WTC11 (cell line): ENCODE results near the gene LONP2. TPM values are rescaled to one million over a fixed set of nuclear protein-coding genes. Genes with fewer than 3 reads are reported as not detected.

ENCODE experiments used
- ATAC-seq: fragments of 200-7000 bp; cut with Tn5 transposase; 2 replicates; pipeline ENCODE4 v1.10.0; 2021; ENCODE audit warnings: mild to moderate bottlenecking, moderate library complexity
- CTCF ChIA-PET: fragments of 300-600 bp; sonication (Branson Sonifier 250); formaldehyde crosslinking; loops from one replicate; lab custom pipeline; 2021; ENCODE audit warnings: antibody characterized with exemption; lab: Charles Lee
- POLR2A ChIA-PET: fragments of 350-600 bp; sonication (Branson Sonifier 250); formaldehyde crosslinking; loops from one replicate; lab custom pipeline; 2021; ENCODE audit warnings: antibody characterized with exemption; lab: Charles Lee
- DNase-seq: peaks from one replicate; pipeline ENCODE4 v3.0.0; 2021; ENCODE audit warnings: low spot score
- H3K27ac Mint-ChIP-seq: 2 replicates; pipeline ENCODE4 v1.8.0; 2021; ENCODE audit warnings: mixed read lengths
- H3K27me3 Mint-ChIP-seq: 2 replicates; pipeline ENCODE4 v1.8.0; 2021; ENCODE audit warnings: low read depth, mild to moderate bottlenecking, moderate library complexity, mixed read lengths
- H3K36me3 Mint-ChIP-seq: 2 replicates; pipeline ENCODE4 v1.8.0; 2021; ENCODE audit warnings: mixed read lengths
- H3K4me1 Mint-ChIP-seq: 2 replicates; pipeline ENCODE4 v1.8.0; 2022; ENCODE audit warnings: mixed read lengths
- H3K4me3 Mint-ChIP-seq: 2 replicates; pipeline ENCODE4 v1.8.0; 2021; ENCODE audit warnings: mild to moderate bottlenecking, moderate library complexity, mixed read lengths
- H3K9me3 Mint-ChIP-seq: 2 replicates; pipeline ENCODE4 v1.8.0; 2021; ENCODE audit warnings: mixed read lengths
- CBFB ChIP-seq: sonication (generic); formaldehyde crosslinking; IDR thresholded peaks from 2 replicates; pipeline ENCODE4 v1.8.1; 2022; ENCODE audit warnings: mild to moderate bottlenecking, low read depth, missing genetic modification reagents
- GTF2I ChIP-seq: fragments of 250-450 bp; sonication (Bioruptor Pico); conservative IDR thresholded peaks from 2 replicates; pipeline ENCODE4 v1.4.0; 2021; ENCODE audit warnings: mild to moderate bottlenecking
- NFE2L1 ChIP-seq: sonication (generic); formaldehyde crosslinking; IDR thresholded peaks from 2 replicates; pipeline ENCODE4 v1.8.1; 2023; ENCODE audit warnings: missing genetic modification reagents
- RELA ChIP-seq: sonication (generic); formaldehyde crosslinking; IDR thresholded peaks from 2 replicates; pipeline ENCODE4 v1.8.1; 2022; ENCODE audit warnings: missing genetic modification reagents, mild to moderate bottlenecking, borderline replicate concordance
- SMAD3 ChIP-seq: sonication (generic); formaldehyde crosslinking; IDR thresholded peaks from 2 replicates; pipeline ENCODE4 v1.8.0; 2022; ENCODE audit warnings: missing genetic modification reagents, mild to moderate bottlenecking, borderline replicate concordance
- SP1 ChIP-seq: sonication (generic); formaldehyde crosslinking; conservative IDR thresholded peaks from 2 replicates; pipeline ENCODE4 v1.8.1; 2022; ENCODE audit warnings: missing genetic modification reagents
- STAT6 ChIP-seq: sonication (generic); formaldehyde crosslinking; conservative IDR thresholded peaks from 2 replicates; pipeline ENCODE4 v1.8.1; 2023; ENCODE audit warnings: mild to moderate bottlenecking, low read depth, missing genetic modification reagents, moderate library complexity
- ZNF396 ChIP-seq: fragments of 250-450 bp; sonication (Bioruptor Pico); IDR thresholded peaks from 2 replicates; pipeline ENCODE4 v1.8.0; 2021; ENCODE audit warnings: mild to moderate bottlenecking, moderate library complexity, borderline replicate concordance
- total RNA-seq: library from RNA; stranded (reverse); gene quantifications from 3 replicates; pipeline ENCODE4 v1.2.3, GENCODE V29; 2021
- TF ChIP-seq, protein P1 (sequence below): sonication (generic); formaldehyde crosslinking; IDR thresholded peaks from 2 replicates; pipeline ENCODE4 v1.8.1; 2022; ENCODE audit warnings: low read depth, missing genetic modification reagents, borderline replicate concordance
- TF ChIP-seq, protein P2 (sequence below): sonication (generic); formaldehyde crosslinking; IDR thresholded peaks from 2 replicates; pipeline ENCODE4 v1.8.0; 2022; ENCODE audit warnings: mild to moderate bottlenecking, missing genetic modification reagents
- TF ChIP-seq, protein P3 (sequence below): sonication (generic); formaldehyde crosslinking; IDR thresholded peaks from 2 replicates; pipeline ENCODE4 v1.8.0; 2023; ENCODE audit warnings: mild to moderate bottlenecking, missing genetic modification reagents
- TF ChIP-seq, protein P4 (sequence below): fragments of 250-450 bp; sonication (Bioruptor Pico); IDR thresholded peaks from 2 replicates; pipeline ENCODE4 v2.1.2; 2022; ENCODE audit warnings: mild to moderate bottlenecking, moderate library complexity

Gene LONP2
- total RNA-seq, 1 experiment from 2014 or later: 28.4 TPM

DNA sequence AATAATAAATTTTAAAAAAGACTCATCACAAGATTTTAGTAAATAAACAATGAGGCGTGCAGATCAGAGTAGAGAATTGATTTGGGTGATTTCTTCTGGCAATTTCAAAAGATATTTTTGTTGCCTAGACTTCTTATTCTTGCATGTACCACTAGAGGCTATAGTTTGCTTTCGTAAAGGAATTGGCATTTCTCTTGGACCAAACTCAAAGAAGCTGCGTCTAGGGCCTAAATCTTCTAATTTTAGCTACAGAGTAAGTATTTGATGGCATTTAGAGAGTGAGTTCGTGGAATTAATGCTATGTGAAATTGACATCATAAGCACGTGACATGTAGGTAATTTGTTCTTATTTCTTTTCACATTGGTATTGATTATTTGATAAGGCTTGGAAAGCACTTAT lies 27.6 kb downstream of the LONP2 start (continued):
- TF ChIP-seq, protein P1, sequence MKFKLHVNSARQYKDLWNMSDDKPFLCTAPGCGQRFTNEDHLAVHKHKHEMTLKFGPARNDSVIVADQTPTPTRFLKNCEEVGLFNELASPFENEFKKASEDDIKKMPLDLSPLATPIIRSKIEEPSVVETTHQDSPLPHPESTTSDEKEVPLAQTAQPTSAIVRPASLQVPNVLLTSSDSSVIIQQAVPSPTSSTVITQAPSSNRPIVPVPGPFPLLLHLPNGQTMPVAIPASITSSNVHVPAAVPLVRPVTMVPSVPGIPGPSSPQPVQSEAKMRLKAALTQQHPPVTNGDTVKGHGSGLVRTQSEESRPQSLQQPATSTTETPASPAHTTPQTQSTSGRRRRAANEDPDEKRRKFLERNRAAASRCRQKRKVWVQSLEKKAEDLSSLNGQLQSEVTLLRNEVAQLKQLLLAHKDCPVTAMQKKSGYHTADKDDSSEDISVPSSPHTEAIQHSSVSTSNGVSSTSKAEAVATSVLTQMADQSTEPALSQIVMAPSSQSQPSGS (CRISPR knock-in tag): no peak
- TF ChIP-seq, protein P2, sequence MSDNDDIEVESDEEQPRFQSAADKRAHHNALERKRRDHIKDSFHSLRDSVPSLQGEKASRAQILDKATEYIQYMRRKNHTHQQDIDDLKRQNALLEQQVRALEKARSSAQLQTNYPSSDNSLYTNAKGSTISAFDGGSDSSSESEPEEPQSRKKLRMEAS (CRISPR knock-in tag): no peak
- TF ChIP-seq SP1 (CRISPR knock-in tag): no peak
- TF ChIP-seq, protein P3, sequence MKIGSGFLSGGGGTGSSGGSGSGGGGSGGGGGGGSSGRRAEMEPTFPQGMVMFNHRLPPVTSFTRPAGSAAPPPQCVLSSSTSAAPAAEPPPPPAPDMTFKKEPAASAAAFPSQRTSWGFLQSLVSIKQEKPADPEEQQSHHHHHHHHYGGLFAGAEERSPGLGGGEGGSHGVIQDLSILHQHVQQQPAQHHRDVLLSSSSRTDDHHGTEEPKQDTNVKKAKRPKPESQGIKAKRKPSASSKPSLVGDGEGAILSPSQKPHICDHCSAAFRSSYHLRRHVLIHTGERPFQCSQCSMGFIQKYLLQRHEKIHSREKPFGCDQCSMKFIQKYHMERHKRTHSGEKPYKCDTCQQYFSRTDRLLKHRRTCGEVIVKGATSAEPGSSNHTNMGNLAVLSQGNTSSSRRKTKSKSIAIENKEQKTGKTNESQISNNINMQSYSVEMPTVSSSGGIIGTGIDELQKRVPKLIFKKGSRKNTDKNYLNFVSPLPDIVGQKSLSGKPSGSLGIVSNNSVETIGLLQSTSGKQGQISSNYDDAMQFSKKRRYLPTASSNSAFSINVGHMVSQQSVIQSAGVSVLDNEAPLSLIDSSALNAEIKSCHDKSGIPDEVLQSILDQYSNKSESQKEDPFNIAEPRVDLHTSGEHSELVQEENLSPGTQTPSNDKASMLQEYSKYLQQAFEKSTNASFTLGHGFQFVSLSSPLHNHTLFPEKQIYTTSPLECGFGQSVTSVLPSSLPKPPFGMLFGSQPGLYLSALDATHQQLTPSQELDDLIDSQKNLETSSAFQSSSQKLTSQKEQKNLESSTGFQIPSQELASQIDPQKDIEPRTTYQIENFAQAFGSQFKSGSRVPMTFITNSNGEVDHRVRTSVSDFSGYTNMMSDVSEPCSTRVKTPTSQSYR (CRISPR knock-in tag): no peak

- no peak for ATAC-seq
- H3K27ac Mint-ChIP-seq: no peak overlapping the region
- no peak for DNase-seq
- peaks cover 13% of the 10 kb centered on the region for H3K36me3 Mint-ChIP-seq
- H3K27me3 Mint-ChIP-seq: no peaks in the 10 kb centered on the region
- no peak for TF ChIP-seq ZNF396 (CRISPR knock-in tag)
- TF ChIP-seq NFE2L1 (CRISPR knock-in tag): no peak
- no peak for TF ChIP-seq CBFB (CRISPR knock-in tag)
- TF ChIP-seq, protein P4, sequence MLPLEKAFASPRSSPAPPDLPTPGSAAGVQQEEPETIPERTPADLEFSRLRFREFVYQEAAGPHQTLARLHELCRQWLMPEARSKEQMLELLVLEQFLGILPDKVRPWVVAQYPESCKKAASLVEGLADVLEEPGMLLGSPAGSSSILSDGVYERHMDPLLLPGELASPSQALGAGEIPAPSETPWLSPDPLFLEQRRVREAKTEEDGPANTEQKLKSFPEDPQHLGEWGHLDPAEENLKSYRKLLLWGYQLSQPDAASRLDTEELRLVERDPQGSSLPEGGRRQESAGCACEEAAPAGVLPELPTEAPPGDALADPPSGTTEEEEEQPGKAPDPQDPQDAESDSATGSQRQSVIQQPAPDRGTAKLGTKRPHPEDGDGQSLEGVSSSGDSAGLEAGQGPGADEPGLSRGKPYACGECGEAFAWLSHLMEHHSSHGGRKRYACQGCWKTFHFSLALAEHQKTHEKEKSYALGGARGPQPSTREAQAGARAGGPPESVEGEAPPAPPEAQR (CRISPR knock-in tag): no peak
- TF ChIP-seq, all 79 proteins: peak for 0
- CTCF ChIA-PET: no interaction called here
- POLR2A ChIA-PET: no interaction called here
- Mint-ChIP-seq H3K9me3 (no peaks in the 10 kb centered on the region), H3K4me1 (peaks cover 19% of the 10 kb centered on the region), H3K4me3 (no peak overlapping the region)
These were observed 28.8 kb downstream of the LONP2 start for GRCh38 chr16:48272837-48273421.

DNA sequence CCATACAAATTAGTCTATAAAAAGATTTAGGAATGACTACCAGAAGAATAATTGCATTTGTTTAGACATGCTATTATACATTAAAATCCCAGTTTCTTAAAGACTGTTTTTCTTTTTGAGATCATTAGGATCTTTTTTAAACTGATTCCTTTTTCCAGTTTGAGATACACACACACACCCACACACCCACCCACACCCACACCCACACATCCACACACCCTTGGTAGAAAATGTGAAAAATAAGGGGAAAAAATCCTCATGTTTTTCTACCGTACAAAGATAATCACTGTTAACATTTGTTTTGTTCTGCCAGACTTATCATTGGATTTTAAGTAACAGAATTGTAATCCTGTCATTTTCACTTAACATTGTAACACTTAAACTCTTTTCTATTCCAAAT lies 30.4 kb downstream of the LONP2 start:
- H3K36me3 Mint-ChIP-seq: peaks cover 20% of the 10 kb centered on the region
- CTCF ChIA-PET: no interaction called here
- POLR2A ChIA-PET: no interaction called here
- no peak overlapping the region for H3K27ac Mint-ChIP-seq
- H3K27me3 Mint-ChIP-seq: no peaks in the 10 kb centered on the region
- no peaks in the 10 kb centered on the region for H3K9me3 Mint-ChIP-seq
- no peak overlapping the region for H3K4me3 Mint-ChIP-seq
- TF ChIP-seq NFE2L1 (CRISPR knock-in tag): no peak
- TF ChIP-seq STAT6 (CRISPR knock-in tag): no peak
- TF ChIP-seq RELA (CRISPR knock-in tag): no peak
- TF ChIP-seq GTF2I (CRISPR knock-in tag): no peak
- no peak for TF ChIP-seq SMAD3
- no peak for ATAC-seq
- DNase-seq: no peak
- H3K4me1 Mint-ChIP-seq: peaks cover 27% of the 10 kb centered on the region
